GM12891 (cell line): ENCODE measurements around the gene PRKCA.

ENCODE experiments used
- POLR2AphosphoS5 ChIP-seq: IDR thresholded peaks from 2 replicates; pipeline ENCODE4 v1.6.1; 2011; ENCODE audit warnings: low read depth, low read length, control low read depth
- SPI1 ChIP-seq: IDR thresholded peaks from 2 replicates; pipeline ENCODE4 v1.6.1; 2011; ENCODE audit warnings: low read depth, low read length, control low read depth

DNA sequence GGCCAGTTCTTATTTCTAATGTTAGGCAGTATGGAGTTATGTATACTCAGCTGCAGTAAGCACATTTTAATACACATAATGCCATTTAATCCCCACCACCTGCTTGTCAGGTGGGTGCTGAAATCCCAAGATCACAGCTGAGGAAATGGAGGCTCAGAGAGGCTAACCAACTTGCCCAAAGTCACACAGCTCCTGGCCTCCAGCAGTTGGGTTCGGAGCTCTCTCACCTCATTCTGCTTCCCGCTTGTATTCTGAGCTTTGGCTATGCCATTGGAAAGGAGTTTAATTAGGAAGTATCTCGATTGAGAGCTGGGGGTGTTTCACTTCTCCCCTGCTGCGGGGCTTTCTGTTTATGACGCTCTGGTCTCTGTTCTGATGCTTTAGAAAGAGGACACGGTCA is 459.9 kb downstream of the PRKCA start:
- TF ChIP-seq SPI1 (no peak), POLR2AphosphoS5 (no peak)
